ENCODE results near the gene TMCC3. TPM values are rescaled to one million over a fixed set of nuclear protein-coding genes. Genes with fewer than 3 reads are reported as not detected.
A peak's percentile ranks its signal among the peaks of the same experiment; 100 is the strongest.

The TMCC3 gene
- total RNA-seq, 1 donor from 2014 or later: 3.5 TPM

- H3K9ac ChIP-seq (ENCODE audit: low read length): peak overlapping the region; percentile 69
- H3K4me2 ChIP-seq (ENCODE audit: low read length): peak overlapping the region; percentile 80
- H3K27me3 ChIP-seq (ENCODE audit: insufficient read depth, low read length): no peaks in the 10 kb centered on the region
- Mint-ChIP-seq H3K9me3 (ENCODE audit: unreplicated experiment) (peaks cover 2% of the 10 kb centered on the region), H3K36me3 (ENCODE audit: low read depth, unreplicated experiment) (peaks cover under 1% of the 10 kb centered on the region), H3K4me1 (ENCODE audit: low read depth, unreplicated experiment) (peaks cover 10% of the 10 kb centered on the region), H3K27ac (ENCODE audit: unreplicated experiment) (no peak overlapping the region), H3K27me3 (ENCODE audit: low read depth, unreplicated experiment) (no peaks in the 10 kb centered on the region), H3K4me3 (ENCODE audit: unreplicated experiment) (peak overlapping the region; percentile 57)
- peak overlapping the region; percentile 39 for H2AFZ ChIP-seq (ENCODE audit: low read depth, low read length)
- no peaks in the 10 kb centered on the region for H3K36me3 ChIP-seq (ENCODE audit: insufficient read depth, low read length)
- H3K9me3 ChIP-seq (ENCODE audit: insufficient read depth, low read depth, low read length): no peaks in the 10 kb centered on the region
- H3K4me3 ChIP-seq (ENCODE audit: insufficient read depth, low read depth, low read length): peak overlapping the region; percentile 34
- H4K20me1 ChIP-seq (ENCODE audit: insufficient read depth, low read length): no peaks in the 10 kb centered on the region
- H3K4me1 ChIP-seq (ENCODE audit: insufficient read depth, low read length): peaks cover 48% of the 10 kb centered on the region
- H3K79me2 ChIP-seq (ENCODE audit: insufficient read depth, low read length): no peaks in the 10 kb centered on the region
- TF ChIP-seq CTCF (IDR thresholded peaks at IDR 0.05; ENCODE audit: insufficient read depth, low read depth, low read length): no peak
- peak overlapping the region; percentile 84 for H3K27ac ChIP-seq (ENCODE audit: low read depth, low read length)
- FAIRE-seq (peak; percentile 43), DNase-seq (ENCODE audit: low read depth) (peak; percentile 89)
Observed at GRCh38 chr12:94618995-94619695, 31.2 kb downstream of the TMCC3 start.

- Histone ChIP-seq H3K27me3 (ENCODE audit: insufficient read depth, low read length) (no peaks in the 10 kb centered on the region), H4K20me1 (ENCODE audit: insufficient read depth, low read length) (no peaks in the 10 kb centered on the region), H3K4me3 (ENCODE audit: insufficient read depth, low read depth, low read length) (no peak overlapping the region), H2AFZ (ENCODE audit: low read depth, low read length) (no peak overlapping the region), H3K9ac (ENCODE audit: low read length) (no peak overlapping the region), H3K27ac (ENCODE audit: low read depth, low read length) (no peak overlapping the region), H3K4me2 (ENCODE audit: low read length) (no peak overlapping the region), H3K4me1 (ENCODE audit: insufficient read depth, low read length) (peaks cover 48% of the 10 kb centered on the region), H3K79me2 (ENCODE audit: insufficient read depth, low read length) (no peaks in the 10 kb centered on the region), H3K9me3 (ENCODE audit: insufficient read depth, low read depth, low read length) (no peaks in the 10 kb centered on the region), H3K36me3 (ENCODE audit: insufficient read depth, low read length) (no peaks in the 10 kb centered on the region)
- no peaks in the 10 kb centered on the region for H3K27me3 Mint-ChIP-seq (ENCODE audit: low read depth, unreplicated experiment)
- H3K4me1 Mint-ChIP-seq (ENCODE audit: low read depth, unreplicated experiment): peaks cover 10% of the 10 kb centered on the region
- H3K9me3 Mint-ChIP-seq (ENCODE audit: unreplicated experiment): no peaks in the 10 kb centered on the region
- no peak overlapping the region for H3K27ac Mint-ChIP-seq (ENCODE audit: unreplicated experiment)
- no peak overlapping the region for H3K4me3 Mint-ChIP-seq (ENCODE audit: unreplicated experiment)
- TF ChIP-seq EZH2 (IDR thresholded peaks at IDR 0.05; ENCODE audit: insufficient read depth, low read length): no peak
- no peak for DNase-seq (ENCODE audit: low read depth)
- no peaks in the 10 kb centered on the region for H3K36me3 Mint-ChIP-seq (ENCODE audit: low read depth, unreplicated experiment)
- FAIRE-seq: no peak
Observed at GRCh38 chr12:94617101-94617500, 33.3 kb downstream of the TMCC3 start.

- Mint-ChIP-seq H3K27me3 (ENCODE audit: low read depth, unreplicated experiment) (no peaks in the 10 kb centered on the region), H3K9me3 (ENCODE audit: unreplicated experiment) (no peaks in the 10 kb centered on the region), H3K4me1 (ENCODE audit: low read depth, unreplicated experiment) (peaks cover 2% of the 10 kb centered on the region), H3K36me3 (ENCODE audit: low read depth, unreplicated experiment) (no peaks in the 10 kb centered on the region), H3K27ac (ENCODE audit: unreplicated experiment) (no peak overlapping the region), H3K4me3 (ENCODE audit: unreplicated experiment) (no peak overlapping the region)
- Histone ChIP-seq H3K9me3 (ENCODE audit: insufficient read depth, low read depth, low read length) (no peaks in the 10 kb centered on the region), H4K20me1 (ENCODE audit: insufficient read depth, low read length) (no peaks in the 10 kb centered on the region), H3K36me3 (ENCODE audit: insufficient read depth, low read length) (no peaks in the 10 kb centered on the region), H3K4me3 (ENCODE audit: insufficient read depth, low read depth, low read length) (peak overlapping the region; percentile 19), H3K9ac (ENCODE audit: low read length) (no peak overlapping the region), H3K27ac (ENCODE audit: low read depth, low read length) (no peak overlapping the region), H3K4me2 (ENCODE audit: low read length) (peak overlapping the region; percentile 73), H3K79me2 (ENCODE audit: insufficient read depth, low read length) (no peaks in the 10 kb centered on the region), H3K4me1 (ENCODE audit: insufficient read depth, low read length) (peaks cover 41% of the 10 kb centered on the region), H2AFZ (ENCODE audit: low read depth, low read length) (peak overlapping the region; percentile 43), H3K27me3 (ENCODE audit: insufficient read depth, low read length) (no peaks in the 10 kb centered on the region)
- FAIRE-seq (no peak), DNase-seq (ENCODE audit: low read depth) (no peak)
- TF ChIP-seq EZH2 (IDR thresholded peaks at IDR 0.05; ENCODE audit: insufficient read depth, low read length) (no peak), CTCF (IDR thresholded peaks at IDR 0.05; ENCODE audit: insufficient read depth, low read depth, low read length) (no peak)
Observed at GRCh38 chr12:94616203-94616729, 34.1 kb downstream of the TMCC3 start.

Measured in astrocyte (in vitro differentiated cells and primary cell).